ENCODE results near the gene LAMTOR4.

DNA sequence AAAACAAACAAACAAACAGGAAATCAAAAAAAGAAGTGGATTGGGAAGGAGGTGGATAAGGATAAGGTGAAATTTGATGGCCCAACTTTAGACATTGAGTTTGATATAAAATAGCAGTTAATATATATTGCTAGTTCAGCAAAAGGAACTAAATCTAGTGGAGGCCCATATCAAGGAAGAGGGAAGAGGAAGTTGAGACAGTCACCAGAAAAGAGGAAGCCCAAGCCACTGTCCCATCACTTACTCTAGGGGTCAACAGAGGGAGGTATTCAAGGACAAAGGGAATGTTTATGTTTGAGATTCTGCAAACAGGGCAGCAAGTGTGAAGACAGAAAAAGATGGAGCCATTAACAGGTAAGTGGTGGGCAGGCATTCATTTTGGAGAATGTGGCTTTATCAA is 3.7 kb downstream of the LAMTOR4 start:
- TF ChIP-seq, protein P1, sequence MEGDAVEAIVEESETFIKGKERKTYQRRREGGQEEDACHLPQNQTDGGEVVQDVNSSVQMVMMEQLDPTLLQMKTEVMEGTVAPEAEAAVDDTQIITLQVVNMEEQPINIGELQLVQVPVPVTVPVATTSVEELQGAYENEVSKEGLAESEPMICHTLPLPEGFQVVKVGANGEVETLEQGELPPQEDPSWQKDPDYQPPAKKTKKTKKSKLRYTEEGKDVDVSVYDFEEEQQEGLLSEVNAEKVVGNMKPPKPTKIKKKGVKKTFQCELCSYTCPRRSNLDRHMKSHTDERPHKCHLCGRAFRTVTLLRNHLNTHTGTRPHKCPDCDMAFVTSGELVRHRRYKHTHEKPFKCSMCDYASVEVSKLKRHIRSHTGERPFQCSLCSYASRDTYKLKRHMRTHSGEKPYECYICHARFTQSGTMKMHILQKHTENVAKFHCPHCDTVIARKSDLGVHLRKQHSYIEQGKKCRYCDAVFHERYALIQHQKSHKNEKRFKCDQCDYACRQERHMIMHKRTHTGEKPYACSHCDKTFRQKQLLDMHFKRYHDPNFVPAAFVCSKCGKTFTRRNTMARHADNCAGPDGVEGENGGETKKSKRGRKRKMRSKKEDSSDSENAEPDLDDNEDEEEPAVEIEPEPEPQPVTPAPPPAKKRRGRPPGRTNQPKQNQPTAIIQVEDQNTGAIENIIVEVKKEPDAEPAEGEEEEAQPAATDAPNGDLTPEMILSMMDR (IDR thresholded peaks at IDR 0.05; ENCODE audit: low read depth, low read length, poor library complexity, severe bottlenecking): peak; percentile 44
- no peak for TF ChIP-seq EZH2phosphoT487 (IDR thresholded peaks at IDR 0.05; ENCODE audit: borderline replicate concordance, low read length)
